ENCODE results near the gene TTC27. TPM values are rescaled to one million over a fixed set of nuclear protein-coding genes. Genes with fewer than 3 reads are reported as not detected.
"Not testable (repeated sequence)": the region's sequence is repeated elsewhere in the genome, so short reads cannot be mapped to it uniquely, and the experiment has no call there.

Gene TTC27
- total RNA-seq (2014; rRNA removed; shearing (Covaris generic)): 13.8 and 17.0 TPM in 2 replicates

- DNase-seq (ENCODE audit: low read depth): peak; percentile 95
Measured at GRCh38 chr2:32627814-32628579, at the start of gene TTC27. TTC27 (plus strand) TSS chr2:32628050; CDS start chr2:32628293, 243 bp downstream.

- no peak for DNase-seq (ENCODE audit: low read depth)
Measured at GRCh38 chr2:32591669-32592463, 36.0 kb upstream of the TTC27 start.

GRCh38 chr2:32594573-32594972 is 33.3 kb upstream of the TTC27 start:
- no peak for DNase-seq (ENCODE audit: low read depth)

GRCh38 chr2:32611366-32611765 is 16.5 kb upstream of the TTC27 start:
- no peak for DNase-seq (ENCODE audit: low read depth)

- no peak for DNase-seq (ENCODE audit: low read depth)
Measured at GRCh38 chr2:32611771-32612170, 16.1 kb upstream of the TTC27 start.

- DNase-seq (ENCODE audit: low read depth): no peak
Measured at GRCh38 chr2:32614084-32614483, 13.8 kb upstream of the TTC27 start.

- no peak for DNase-seq (ENCODE audit: low read depth)
Measured at GRCh38 chr2:32617599-32618189, 10.2 kb upstream of the TTC27 start.

- no peak for DNase-seq (ENCODE audit: low read depth)
Measured at GRCh38 chr2:32622570-32623310, 5.1 kb upstream of the TTC27 start.

GRCh38 chr2:32623311-32623706 is 4.5 kb upstream of the TTC27 start:
- DNase-seq (ENCODE audit: low read depth): no peak

- DNase-seq (ENCODE audit: low read depth): no peak
Measured at GRCh38 chr2:32624812-32625211, 3.0 kb upstream of the TTC27 start.

- no peak for DNase-seq (ENCODE audit: low read depth)
Measured at GRCh38 chr2:32626639-32627221, 1.1 kb upstream of the TTC27 start.

GRCh38 chr2:32627441-32627813 is 423 bp upstream of the TTC27 start:
- peak; percentile 56 for DNase-seq (ENCODE audit: low read depth)

- peak; percentile 77 for DNase-seq (ENCODE audit: low read depth)
Measured at GRCh38 chr2:32632089-32632488, 4.2 kb downstream of the TTC27 start.

GRCh38 chr2:32633040-32633439 is 5.2 kb downstream of the TTC27 start:
- no peak for DNase-seq (ENCODE audit: low read depth)

- DNase-seq (ENCODE audit: low read depth): not testable (repeated sequence)
Measured at GRCh38 chr2:32638548-32638947, 10.7 kb downstream of the TTC27 start.

GRCh38 chr2:32641180-32641579 is 13.3 kb downstream of the TTC27 start:
- DNase-seq (ENCODE audit: low read depth): no peak

- peak; percentile 2 for DNase-seq (ENCODE audit: low read depth)
Measured at GRCh38 chr2:32647180-32647651, 19.4 kb downstream of the TTC27 start.

- no peak for DNase-seq (ENCODE audit: low read depth)
Measured at GRCh38 chr2:32652555-32653209, 24.8 kb downstream of the TTC27 start.

GRCh38 chr2:32656069-32656468 is 28.2 kb downstream of the TTC27 start:
- no peak for DNase-seq (ENCODE audit: low read depth)

- no peak for DNase-seq (ENCODE audit: low read depth)
Measured at GRCh38 chr2:32663864-32664263, 36.0 kb downstream of the TTC27 start.

- DNase-seq (ENCODE audit: low read depth): no peak
Measured at GRCh38 chr2:32666704-32667103, 38.9 kb downstream of the TTC27 start.
